ENCODE results near the gene AIPL1.

GRCh38 chr17:6421700-6422604, 13.0 kb downstream of the AIPL1 start:
- TF ChIP-seq CTCF (IDR thresholded peaks at IDR 0.05; ENCODE audit: low read depth, low read length, poor library complexity, severe bottlenecking) (peak; percentile 87), EZH2phosphoT487 (IDR thresholded peaks at IDR 0.05; ENCODE audit: borderline replicate concordance, low read length) (no peak)

Data from DOHH2 (cell line).